Adrenal gland (tissue), 12 donors: Measurements from ENCODE around the gene LASP1. TPM values are rescaled to one million over a fixed set of nuclear protein-coding genes. Genes with fewer than 3 reads are reported as not detected.
A peak's percentile ranks its signal among the peaks of the same experiment; 100 is the strongest.

Source experiments
- DNase-seq, 7 donors: peaks; one replicate each; pipeline ENCODE4 v3.0.0-alpha.2; 2019 to 2020
- H3K27ac ChIP-seq, 5 donors: fragments of 200-600 bp; sonication (generic) in 4 of 5; 1 replicate in 3 of 5; 2 replicates in 2 of 5; pipeline versions ENCODE4 v1.5.1 to v1.8.0; 2016 to 2020; ENCODE audit warnings: mild to moderate bottlenecking in 1 of 5
- H3K27me3 ChIP-seq: fragments of 200-600 bp; 2 replicates; pipeline ENCODE4 v1.8.0; 2021
- H3K36me3 ChIP-seq, 2 donors: fragments of 200-600 bp; replicated peaks in 1 of 2; 1 replicate in 1 of 2; 2 replicates in 1 of 2; pipeline versions ENCODE4 v1.5.1 to v1.8.0; 2018 to 2022
- H3K4me1 ChIP-seq, 2 donors: fragments of 200-600 bp; replicated peaks in 1 of 2; 1 replicate in 1 of 2; 2 replicates in 1 of 2; pipeline versions ENCODE4 v1.5.1 to v1.8.0; 2018 to 2021
- H3K4me3 ChIP-seq, 4 donors: fragments of 200-600 bp; sonication (generic) in 3 of 4; one replicate each; pipeline ENCODE4 v1.5.1; 2016 to 2018
- H3K9me3 ChIP-seq, 3 donors: fragments of 200-600 bp; sonication (generic) in 1 of 3; replicated peaks in 1 of 3; 1 replicate in 2 of 3; 2 replicates in 1 of 3; pipeline versions ENCODE4 v1.5.1 to v1.8.0; 2016 to 2021
- CTCF ChIP-seq, 6 experiments: fragments of 450-650 bp in 4 of 6; fragments of 200-600 bp in 2 of 6; sonication (generic) in 1 of 6; IDR thresholded peaks; 1 replicate in 5 of 6; 2 replicates in 1 of 6; pipeline versions ENCODE4 v1.5.1 to v1.8.0; 2016 to 2021; ENCODE audit warnings: antibody characterized with exemption in 6 of 6, mild to moderate bottlenecking in 2 of 6, moderate library complexity in 1 of 6
- POLR2A ChIP-seq, 2 donors: fragments of 450-650 bp; IDR thresholded peaks; one replicate each; pipeline ENCODE4 v1.6.1; 2017; ENCODE audit warnings: antibody characterized with exemption in 2 of 2, mild to moderate bottlenecking in 2 of 2, moderate library complexity in 1 of 2
- WGBS, 4 donors: extraction: QIAGEN DNeasy Blood & Tissue Kit in 2 of 4; methylation state at CpG; one replicate each; pipeline versions ENCODE4 v1.1.5 to v1.1.7; 2013 to 2017; 5-methylcytosine and 5-hydroxymethylcytosine counted together
- intact Hi-C, 2 donors: fragments of 100-400 bp; cut with DNase I; formaldehyde crosslinking; loops; one replicate each; pipeline versions ENCODE4 v1.14.1 to v1.15.0; 2022 to 2023
- polyA plus RNA-seq, 3 donors: library from polyadenylated mRNA; stranded (reverse); fragments of 200-250 nt in 2 of 3; fragments of 350-450 nt in 1 of 3; fragmentation: Illumina TruSeq in 1 of 3; extraction: RNeasy Lipid Tissue Mini Kit (QIAGEN cat#74804) in 1 of 3; gene quantifications; one replicate each; pipeline ENCODE4 v1.2.3, GENCODE V29; 2013 to 2014
- total RNA-seq, 9 donors: library from RNA; depleted of rRNA in 4 of 9; stranded (reverse); fragments of >200 nt in 4 of 9; fragments of 120-200 nt in 1 of 9; fragmentation: NEBNext Ultra II Directional in 1 of 9; extraction: Animal tissue kit (Norgen Biotek cat#: 25700) in 1 of 9; gene quantifications; one replicate each; pipeline versions ENCODE4 v1.1.0 to v1.2.4, GENCODE V29; 2013 to 2023
- donor health status: healthy with polysubstance abuse.
- donor health status: Bipolar disorder and iron deficiency.
- donor health status: DM: yes; HTN: yes; CAD: no.
- donor health status: DM: no; HTN: no; CAD: no.
- donor health status: DM: no; HTN: no; CAD: no.
- donor health status: DM: yes; HTN: yes; CAD: no.

LASP1 gene
- total and polyA plus RNA-seq, 12 donors, result 36.3 to 123 (median 88.0) TPM

GRCh38 chr17:38867968-38868816 is 1.7 kb upstream of the LASP1 start:
- H3K27ac ChIP-seq, result peak overlapping the region; percentile 71 to 95 (median 89)
- H3K9me3 ChIP-seq, result no peaks in the 10 kb centered on the region
- no peak for TF ChIP-seq CTCF (IDR thresholded peaks at IDR 0.05)
- no peak for TF ChIP-seq POLR2A (IDR thresholded peaks at IDR 0.05)
- H3K4me1 ChIP-seq, result peaks cover 30 to 33% of the 10 kb centered on the region in 2 donors
- intact Hi-C loops, result no loop called here
- no peaks in the 10 kb centered on the region for H3K27me3 ChIP-seq
- WGBS, 4 donors, result 4 to 11% (median 7%) methylated on average over 25 of the region's 25 CpGs
- H3K4me3 ChIP-seq, result peak overlapping the region in 2 of 4 donors; percentile 97 to 98
- H3K36me3 ChIP-seq, result no peaks in the 10 kb centered on the region
- DNase-seq, result peak in 6 of 7 donors; percentile 52 to 83 (median 62)

GRCh38 chr17:38868817-38869525 is 887 bp upstream of the LASP1 start:
- Histone ChIP-seq H3K9me3 (no peaks in the 10 kb centered on the region), H3K27me3 (no peaks in the 10 kb centered on the region), H3K4me1 (peaks cover 31 to 41% of the 10 kb centered on the region in 2 donors), H3K27ac (peak overlapping the region; percentile 71 to 95 (median 89)), H3K36me3 (no peaks in the 10 kb centered on the region), H3K4me3 (peak overlapping the region; percentile 66 to 98 (median 92))
- intact Hi-C loops, result no loop called here
- 1 to 5% (median 2%) methylated on average over 26 of the region's 26 CpGs for WGBS, 4 donors
- peak in 1 of 2 donors; percentile 61 for TF ChIP-seq POLR2A (IDR thresholded peaks at IDR 0.05)
- peak in 1 of 6 experiments; percentile 11 for TF ChIP-seq CTCF (IDR thresholded peaks at IDR 0.05)
- DNase-seq, result peak; percentile 87 to 98 (median 90)

- no peaks in the 10 kb centered on the region for H3K36me3 ChIP-seq
- peak overlapping the region; percentile 71 to 95 (median 89) for H3K27ac ChIP-seq
- peaks cover 47 to 56% of the 10 kb centered on the region in 2 donors for H3K4me1 ChIP-seq
- H3K27me3 ChIP-seq, result no peaks in the 10 kb centered on the region
- 0 to 1% (median 0%) methylated on average over 20 to 50 of the region's 56 CpGs for whole genome bisulfite sequencing, 4 donors
- TF ChIP-seq CTCF (IDR thresholded peaks at IDR 0.05) (no peak), POLR2A (IDR thresholded peaks at IDR 0.05) (no peak)
- H3K4me3 ChIP-seq, result peak overlapping the region; percentile 71 to 98 (median 92)
- DNase-seq, result peak; percentile 66 to 79 (median 71)
- no peaks in the 10 kb centered on the region for H3K9me3 ChIP-seq
- intact Hi-C loops, result loop anchor here in 1 of 2 donors (10.0 kb wide), 1 partner anchor 284 kb away; the partner anchor contains the start of gene PLXDC1
Observed at GRCh38 chr17:38870259-38871165, 654 bp downstream of the LASP1 start.
